ENCODE measurements around the gene NKTR.
A peak's percentile ranks its signal among the peaks of the same experiment; 100 is the strongest.
"Not testable (repeated sequence)": the region's sequence is repeated elsewhere in the genome, so short reads cannot be mapped to it uniquely, and the experiment has no call there.

Gene NKTR

GRCh38 chr3:42597098-42597497, 3.4 kb upstream of the NKTR start:
- not testable (repeated sequence) for DNase-seq

GRCh38 chr3:42600958-42601675, 631 bp downstream of the NKTR start:
- DNase-seq: peak; percentile 56

DNA sequence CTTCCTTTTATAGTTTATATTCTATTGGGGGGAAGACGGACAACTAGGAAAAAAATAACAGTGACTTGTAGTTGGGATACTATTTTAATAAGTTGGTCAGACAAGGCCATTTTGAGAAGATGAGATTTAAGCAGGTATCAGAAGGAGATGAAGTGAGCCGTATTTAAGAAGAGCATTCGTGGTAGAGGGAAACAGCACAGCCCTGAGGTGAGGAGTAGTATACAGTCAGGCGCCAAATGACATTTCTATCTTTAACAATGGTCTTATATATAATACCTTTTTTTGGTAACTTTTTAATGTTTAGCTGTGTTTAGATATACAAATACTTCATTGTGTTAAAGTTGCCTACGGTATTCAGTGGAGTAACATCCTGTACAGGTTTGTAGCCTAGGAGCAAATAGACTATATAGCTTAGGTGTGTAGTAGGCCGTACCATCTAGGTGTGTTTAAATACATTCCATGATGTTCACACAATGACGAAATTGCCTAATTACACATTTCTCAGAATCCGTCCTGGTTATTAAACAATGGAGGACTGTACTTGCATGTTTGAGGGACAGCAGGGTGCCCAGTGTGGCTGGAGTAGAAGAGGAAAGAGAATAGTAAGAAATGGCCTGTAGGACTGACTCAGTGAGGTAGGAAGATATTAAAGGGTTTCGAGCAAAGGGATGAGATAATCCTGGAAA, 1.6 kb downstream of the NKTR start:
- DNase-seq: peak; percentile 34

- DNase-seq: no peak
Measured at GRCh38 chr3:42602961-42603360, 2.5 kb downstream of the NKTR start.

GRCh38 chr3:42605546-42606173, 5.2 kb downstream of the NKTR start:
- DNase-seq: no peak

DNA sequence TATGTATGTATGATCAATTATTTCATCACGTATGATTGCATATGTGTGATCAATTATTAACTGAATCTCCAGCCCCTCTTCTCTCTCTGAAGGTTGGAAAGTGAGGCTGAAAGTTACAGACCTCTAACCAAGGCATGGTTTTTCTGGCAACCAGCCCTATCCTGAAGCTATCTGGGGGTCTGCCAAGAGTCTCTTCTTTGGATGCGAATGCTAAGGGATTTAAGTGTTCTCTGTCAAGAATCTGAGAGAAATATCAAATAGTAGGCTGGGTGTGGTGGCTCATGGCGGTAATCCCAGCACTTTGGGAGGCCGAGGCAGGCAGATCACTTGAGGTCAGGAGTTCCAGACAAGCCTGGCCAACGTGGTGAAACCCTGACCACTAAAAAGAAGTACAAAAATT, 8.1 kb downstream of the NKTR start:
- no peak for DNase-seq

GRCh38 chr3:42610976-42611375, 10.5 kb downstream of the NKTR start:
- peak; percentile 48 for DNase-seq

DNA sequence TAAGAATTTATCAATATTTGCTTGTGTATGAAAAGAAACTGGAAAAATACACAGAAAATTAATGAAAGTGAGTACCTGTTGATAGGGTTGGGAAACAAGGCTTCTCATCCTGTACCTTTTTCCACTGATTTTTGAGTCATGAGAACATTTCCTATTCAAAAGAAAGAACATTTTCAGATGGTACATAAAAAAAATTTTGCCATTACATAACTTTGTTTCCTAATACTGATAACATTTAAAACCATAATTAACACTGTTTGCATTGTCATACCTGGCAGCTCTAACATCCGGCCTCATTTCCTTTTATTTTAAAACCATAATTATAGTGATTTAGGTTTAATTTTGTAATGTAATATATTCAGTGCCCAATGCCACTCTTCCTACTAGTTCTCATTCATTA, 11.7 kb downstream of the NKTR start:
- peak; percentile 19 for DNase-seq

- no peak for DNase-seq
Measured at GRCh38 chr3:42612928-42613327, 12.4 kb downstream of the NKTR start.

DNA sequence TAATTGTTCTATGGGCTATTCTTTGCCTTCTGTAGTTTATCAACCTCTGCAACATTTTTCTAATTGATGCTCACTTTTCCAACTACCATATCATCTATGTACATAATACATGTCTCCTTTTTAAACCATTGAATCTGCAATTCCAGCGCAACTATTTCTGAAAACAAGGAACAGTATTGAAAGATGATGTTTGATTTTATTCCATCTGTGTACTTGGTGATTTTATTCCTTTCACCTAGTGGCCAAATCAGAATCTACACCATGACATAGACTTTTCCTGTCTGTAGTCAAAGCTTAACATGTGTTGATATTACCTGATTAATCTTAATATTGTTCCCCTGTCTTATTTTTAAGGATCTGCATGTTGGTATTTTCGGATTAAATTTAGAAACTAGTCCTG, 13.0 kb downstream of the NKTR start:
- DNase-seq: peak; percentile 23

GRCh38 chr3:42631620-42632019, 31.1 kb downstream of the NKTR start:
- DNase-seq: no peak

- no peak for DNase-seq
Measured at GRCh38 chr3:42632146-42632545, 31.7 kb downstream of the NKTR start.

- DNase-seq: no peak
Measured at GRCh38 chr3:42633544-42633943, 33.1 kb downstream of the NKTR start.

DNA sequence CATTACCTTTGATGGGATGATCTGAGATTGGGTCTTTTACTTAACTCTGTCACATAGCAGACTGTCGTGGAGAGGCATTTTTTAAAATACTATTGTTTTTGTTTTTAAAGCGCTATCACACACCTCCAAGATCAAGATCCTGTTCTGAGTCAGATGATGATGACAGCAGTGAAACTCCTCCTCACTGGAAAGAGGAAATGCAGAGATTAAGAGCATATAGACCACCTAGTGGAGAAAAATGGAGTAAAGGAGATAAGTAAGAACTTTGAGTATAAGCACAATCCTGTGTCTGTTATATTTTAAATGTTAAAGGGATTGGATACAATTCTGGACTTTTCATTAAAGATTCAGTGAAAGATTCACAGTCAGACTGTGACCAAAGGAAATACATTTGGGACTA, 34.6 kb downstream of the NKTR start:
- DNase-seq: peak; percentile 24

- no peak for DNase-seq
Measured at GRCh38 chr3:42637001-42637400, 36.5 kb downstream of the NKTR start.

GRCh38 chr3:42638339-42638842, 37.9 kb downstream of the NKTR start:
- peak; percentile 71 for DNase-seq

- DNase-seq: peak; percentile 12
Measured at GRCh38 chr3:42639192-42639591, 38.7 kb downstream of the NKTR start.

DNA sequence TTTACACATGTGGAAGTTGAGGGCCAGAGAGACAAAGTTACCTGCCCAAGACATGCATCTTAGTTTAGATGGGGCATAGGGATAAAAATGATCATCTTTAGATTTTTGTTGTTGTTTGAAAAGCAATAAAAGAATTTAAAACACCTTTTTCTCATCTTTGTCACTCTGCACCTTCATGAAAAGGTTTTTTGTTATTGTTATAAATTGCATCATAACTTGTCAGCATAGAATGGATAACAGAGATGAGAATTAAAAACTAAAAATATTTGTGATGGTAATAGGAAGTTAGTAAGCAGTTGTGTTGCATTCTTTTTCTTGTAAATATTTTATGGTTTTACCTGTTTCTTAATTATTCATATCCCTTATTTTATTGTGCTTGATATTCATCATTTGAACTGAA, 39.6 kb downstream of the NKTR start:
- DNase-seq: no peak

DNA sequence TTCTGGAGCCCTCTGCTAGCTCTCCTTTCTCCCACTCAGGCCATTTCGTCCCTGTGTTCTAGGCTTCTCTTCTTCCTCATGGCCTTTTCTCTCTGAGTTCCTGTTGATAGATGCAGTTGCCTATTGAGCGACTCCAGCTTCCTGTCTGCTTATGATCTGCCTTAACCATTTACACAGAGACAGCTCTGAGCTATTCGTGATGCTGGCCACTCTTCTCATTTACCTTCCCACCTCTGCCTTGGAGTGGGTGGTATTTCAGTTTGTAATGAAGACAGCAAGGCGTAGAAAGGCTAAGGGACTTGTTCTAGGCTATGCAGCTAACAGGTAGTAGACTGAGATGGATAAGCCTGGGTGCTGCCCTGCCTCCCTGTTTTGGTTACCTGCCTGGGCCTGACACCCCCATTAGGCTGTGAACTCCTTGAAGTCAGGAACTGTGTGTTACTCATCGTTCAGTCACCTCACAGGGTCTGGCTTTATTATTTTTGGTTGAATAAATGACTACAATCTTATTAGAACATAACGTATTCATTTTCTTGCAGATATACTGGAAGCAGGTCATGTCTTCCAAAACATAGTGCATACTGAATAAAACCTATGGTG, 40.4 kb downstream of the NKTR start:
- no peak for DNase-seq

DNA sequence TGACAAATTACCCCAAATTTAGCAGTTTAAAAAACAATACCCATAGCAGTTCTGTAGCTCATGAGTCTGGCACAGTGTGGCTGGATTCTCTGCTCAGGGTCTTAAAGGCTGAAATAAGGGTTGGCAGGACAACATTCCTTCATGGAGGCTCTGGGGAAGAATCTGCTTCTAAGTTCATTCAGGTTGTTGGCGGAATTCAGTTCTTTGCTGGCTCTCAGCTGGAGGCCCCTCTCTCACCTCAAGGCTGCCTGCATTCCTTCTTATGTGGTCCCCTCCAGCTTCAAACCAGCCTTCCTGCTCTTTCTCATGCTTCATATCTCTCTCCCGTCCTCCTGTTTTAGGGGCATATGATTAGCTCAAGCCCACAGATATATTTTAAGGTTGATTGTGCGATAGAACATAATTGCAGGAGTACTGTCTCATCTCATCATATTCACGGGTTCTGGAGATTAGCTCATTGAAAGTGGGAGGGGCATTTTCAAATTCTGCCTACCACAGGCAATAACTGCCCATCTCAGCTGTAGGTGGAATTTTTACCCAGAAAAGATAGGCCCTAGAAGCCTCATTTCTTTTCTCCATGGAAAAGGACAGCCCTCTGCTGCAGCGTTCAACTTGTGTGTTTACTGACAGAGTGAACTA, 47.5 kb downstream of the NKTR start:
- DNase-seq: no peak

GRCh38 chr3:42649006-42649405, 48.5 kb downstream of the NKTR start:
- no peak for DNase-seq

DNA sequence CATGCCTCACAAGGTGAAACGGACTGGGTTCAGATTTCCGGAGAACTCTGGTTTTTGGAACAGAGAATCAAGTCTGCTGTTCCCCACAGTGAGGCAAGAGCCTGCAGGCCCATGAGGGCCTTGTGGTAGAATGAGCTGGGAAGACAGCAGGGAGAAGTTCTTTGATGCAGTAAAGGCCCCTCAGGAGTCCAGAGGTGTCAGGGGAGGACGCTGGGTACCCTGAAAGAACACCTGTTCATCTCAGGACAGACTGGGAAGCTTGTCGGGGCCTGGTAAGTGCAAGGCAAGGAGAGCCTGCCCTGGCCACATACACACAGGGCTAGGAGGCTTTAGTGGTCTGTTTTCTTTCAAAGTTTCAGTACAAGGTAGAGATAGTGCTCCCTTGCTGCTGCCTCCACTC, 49.3 kb downstream of the NKTR start:
- no peak for DNase-seq
